ENCODE data around the gene EHD1. TPM values are rescaled to one million over a fixed set of nuclear protein-coding genes. Genes with fewer than 3 reads are reported as not detected.

EHD1 gene
- total and polyA plus RNA-seq, 2 donors (not counting 1 experiment from before 2014, with no cell fraction given) = 71.3 to 240 TPM

DNA sequence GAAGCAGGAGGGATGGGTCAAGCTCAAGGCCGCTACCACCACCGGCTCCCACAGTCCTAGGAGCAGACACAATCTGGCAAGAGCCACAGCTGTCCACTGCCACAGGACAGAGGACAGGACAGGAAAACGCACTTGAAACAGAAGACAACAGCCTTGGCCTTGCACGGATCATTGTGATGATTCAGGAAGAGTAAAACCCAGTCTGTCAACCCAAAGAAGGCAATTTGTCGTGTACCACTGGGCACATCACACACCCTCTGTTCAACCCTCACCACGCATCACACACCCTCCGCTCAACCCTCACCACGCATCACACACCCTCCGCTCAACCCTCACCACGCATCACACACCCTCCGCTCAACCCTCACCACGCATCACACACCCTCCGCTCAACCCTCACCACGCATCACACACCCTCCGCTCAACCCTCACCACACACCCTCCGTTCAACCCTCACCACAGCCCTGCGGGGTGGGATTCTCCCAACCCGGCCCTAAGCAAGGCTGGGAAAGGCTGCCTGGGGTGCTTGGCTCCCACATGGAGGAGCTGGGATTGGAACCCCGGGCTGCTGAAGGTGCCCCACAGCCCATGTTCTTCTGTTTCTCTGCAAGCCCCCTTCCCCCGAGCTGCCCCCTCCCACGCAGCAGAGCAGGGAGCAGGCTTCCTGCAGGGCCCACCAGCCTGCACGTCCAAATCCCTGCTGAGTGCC, 22.7 kb downstream of the EHD1 start:
- Histone ChIP-seq H3K79me2 (ENCODE audit: control insufficient read depth, insufficient read depth, low read length) (peaks cover 58% of the 10 kb centered on the region), H3K4me1 (ENCODE audit: control insufficient read depth, extremely low read depth, insufficient read depth, low read length) (peaks cover 52% of the 10 kb centered on the region), H2AFZ (ENCODE audit: low read length) (no peak overlapping the region), H4K20me1 (ENCODE audit: control insufficient read depth, extremely low read depth, insufficient read depth, low read length) (no peaks in the 10 kb centered on the region), H3K4me2 (ENCODE audit: extremely low read depth, insufficient read depth, low read length) (no peak overlapping the region), H3K9ac (ENCODE audit: insufficient read depth, low read length) (peak overlapping the region; percentile 13), H3K27ac (ENCODE audit: insufficient read depth, low read length) (peak overlapping the region; percentile 98), H3K27me3 (ENCODE audit: control insufficient read depth, insufficient read depth, low read length) (no peaks in the 10 kb centered on the region), H3K4me3 (replicated peaks in 1 of 4; ENCODE audit: control extremely low read depth in 1 of 4, insufficient read depth in 1 of 4, low read depth in 3 of 4, low read length in 4 of 4) (no peak overlapping the region), H3K36me3 (ENCODE audit: control insufficient read depth, insufficient read depth, low read length) (peaks cover 53% of the 10 kb centered on the region), H3K9me3 (ENCODE audit: control insufficient read depth, insufficient read depth, low read depth, low read length) (no peaks in the 10 kb centered on the region)
- DNase-seq (ENCODE audit: low read depth in 2 of 2) = no peak
- TF ChIP-seq, protein P1, sequence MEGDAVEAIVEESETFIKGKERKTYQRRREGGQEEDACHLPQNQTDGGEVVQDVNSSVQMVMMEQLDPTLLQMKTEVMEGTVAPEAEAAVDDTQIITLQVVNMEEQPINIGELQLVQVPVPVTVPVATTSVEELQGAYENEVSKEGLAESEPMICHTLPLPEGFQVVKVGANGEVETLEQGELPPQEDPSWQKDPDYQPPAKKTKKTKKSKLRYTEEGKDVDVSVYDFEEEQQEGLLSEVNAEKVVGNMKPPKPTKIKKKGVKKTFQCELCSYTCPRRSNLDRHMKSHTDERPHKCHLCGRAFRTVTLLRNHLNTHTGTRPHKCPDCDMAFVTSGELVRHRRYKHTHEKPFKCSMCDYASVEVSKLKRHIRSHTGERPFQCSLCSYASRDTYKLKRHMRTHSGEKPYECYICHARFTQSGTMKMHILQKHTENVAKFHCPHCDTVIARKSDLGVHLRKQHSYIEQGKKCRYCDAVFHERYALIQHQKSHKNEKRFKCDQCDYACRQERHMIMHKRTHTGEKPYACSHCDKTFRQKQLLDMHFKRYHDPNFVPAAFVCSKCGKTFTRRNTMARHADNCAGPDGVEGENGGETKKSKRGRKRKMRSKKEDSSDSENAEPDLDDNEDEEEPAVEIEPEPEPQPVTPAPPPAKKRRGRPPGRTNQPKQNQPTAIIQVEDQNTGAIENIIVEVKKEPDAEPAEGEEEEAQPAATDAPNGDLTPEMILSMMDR (conservative IDR thresholded peaks at IDR 0.05 in 1 of 2, IDR thresholded peaks at IDR 0.05 in 1 of 2; ENCODE audit: low read depth in 1 of 2, low read length in 2 of 2) = no peak

DNA sequence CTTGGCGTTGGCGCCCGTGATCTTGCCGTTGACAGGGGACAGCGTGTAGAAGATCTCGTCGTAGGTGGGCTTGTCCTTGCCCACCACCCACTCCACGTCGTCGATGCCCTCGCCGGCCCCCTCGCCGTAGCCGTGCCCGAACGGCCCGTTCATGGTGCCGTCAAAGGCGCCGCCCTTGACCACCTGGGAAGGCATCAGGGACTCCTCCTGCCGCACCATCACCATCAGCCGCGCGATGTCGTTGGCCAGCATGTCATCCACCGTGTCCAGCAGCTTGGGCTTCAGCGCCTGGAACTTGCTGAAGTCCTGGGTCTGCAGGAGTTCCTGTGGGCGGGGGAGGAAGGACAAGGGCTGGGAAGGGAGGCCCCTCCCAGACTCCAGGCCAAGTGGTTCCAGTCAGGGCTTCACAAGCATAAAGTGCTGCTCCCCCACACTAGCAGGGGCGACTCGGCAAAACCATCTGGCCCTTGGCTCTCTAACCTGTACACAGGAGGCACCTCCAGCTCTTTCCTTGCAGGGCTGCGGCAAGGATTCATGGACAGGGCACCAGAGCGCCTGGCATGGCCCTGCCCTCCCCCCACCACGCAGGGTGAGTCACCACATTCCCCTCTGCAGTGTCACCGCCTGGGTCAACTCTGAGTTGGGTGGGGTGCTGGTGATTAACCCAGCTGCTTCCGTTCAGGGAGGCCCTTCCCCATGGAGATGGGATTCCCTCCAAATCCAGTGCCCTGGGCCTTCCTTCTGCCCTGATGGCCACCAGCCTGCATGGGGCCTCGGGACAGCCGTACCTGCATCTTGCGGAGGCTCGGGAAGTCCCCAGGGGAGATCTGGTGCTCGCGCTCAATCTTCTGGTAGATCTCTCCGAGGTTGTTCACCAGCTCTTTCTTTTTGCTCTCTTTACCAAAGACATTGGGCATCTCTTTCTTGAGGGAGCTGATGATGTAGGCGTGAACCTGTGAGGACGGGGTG, 23.6 kb downstream of the EHD1 start:
- Histone ChIP-seq H3K4me2 (ENCODE audit: extremely low read depth, insufficient read depth, low read length) (peak overlapping the region; percentile 53), H3K4me1 (ENCODE audit: control insufficient read depth, extremely low read depth, insufficient read depth, low read length) (peaks cover 50% of the 10 kb centered on the region), H3K4me3 (replicated peaks in 1 of 4; ENCODE audit: control extremely low read depth in 1 of 4, insufficient read depth in 1 of 4, low read depth in 3 of 4, low read length in 4 of 4) (no peak overlapping the region), H3K9me3 (ENCODE audit: control insufficient read depth, insufficient read depth, low read depth, low read length) (no peaks in the 10 kb centered on the region), H2AFZ (ENCODE audit: low read length) (no peak overlapping the region), H3K79me2 (ENCODE audit: control insufficient read depth, insufficient read depth, low read length) (peaks cover 49% of the 10 kb centered on the region), H3K36me3 (ENCODE audit: control insufficient read depth, insufficient read depth, low read length) (peaks cover 52% of the 10 kb centered on the region), H3K27me3 (ENCODE audit: control insufficient read depth, insufficient read depth, low read length) (no peaks in the 10 kb centered on the region), H3K9ac (ENCODE audit: insufficient read depth, low read length) (peak overlapping the region; percentile 33), H3K27ac (ENCODE audit: insufficient read depth, low read length) (peak overlapping the region; percentile 98), H4K20me1 (ENCODE audit: control insufficient read depth, extremely low read depth, insufficient read depth, low read length) (no peaks in the 10 kb centered on the region)
- DNase-seq (ENCODE audit: low read depth in 2 of 2) = peak; percentile 93
- TF ChIP-seq, protein P1 (conservative IDR thresholded peaks at IDR 0.05 in 1 of 2, IDR thresholded peaks at IDR 0.05 in 1 of 2; ENCODE audit: low read depth in 1 of 2, low read length in 2 of 2) = no peak
- no peak for TF ChIP-seq EZH2 (IDR thresholded peaks at IDR 0.05; ENCODE audit: low read length, missing control alignments)

DNA sequence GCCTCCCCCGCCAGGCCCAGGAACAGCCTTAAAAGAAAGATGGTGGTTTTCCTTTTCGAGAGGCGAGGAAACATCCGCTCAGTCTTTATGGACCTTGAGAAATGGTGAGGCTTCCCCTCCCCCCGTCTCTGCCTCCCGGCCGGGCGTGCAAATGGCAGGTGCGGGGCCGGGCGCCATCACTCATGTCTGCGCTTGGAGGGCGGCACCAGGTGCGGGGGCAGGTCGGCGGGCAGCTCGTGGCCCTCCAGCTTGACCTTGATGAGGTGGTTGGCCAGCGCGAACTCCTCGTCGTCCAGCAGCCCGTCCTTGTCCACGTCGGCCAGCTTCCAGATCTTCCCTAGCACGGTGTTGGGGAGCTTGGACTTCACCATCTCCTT, 24.3 kb downstream of the EHD1 start:
- no peaks in the 10 kb centered on the region for H3K27me3 ChIP-seq (ENCODE audit: control insufficient read depth, insufficient read depth, low read length)
- no peaks in the 10 kb centered on the region for H3K9me3 ChIP-seq (ENCODE audit: control insufficient read depth, insufficient read depth, low read depth, low read length)
- H3K4me3 ChIP-seq (replicated peaks in 1 of 4; ENCODE audit: control extremely low read depth in 1 of 4, insufficient read depth in 1 of 4, low read depth in 3 of 4, low read length in 4 of 4) = no peak overlapping the region
- H3K4me2 ChIP-seq (ENCODE audit: extremely low read depth, insufficient read depth, low read length) = no peak overlapping the region
- peaks cover 49% of the 10 kb centered on the region for H3K36me3 ChIP-seq (ENCODE audit: control insufficient read depth, insufficient read depth, low read length)
- DNase-seq (ENCODE audit: low read depth in 2 of 2) = no peak
- H3K4me1 ChIP-seq (ENCODE audit: control insufficient read depth, extremely low read depth, insufficient read depth, low read length) = peaks cover 47% of the 10 kb centered on the region
- peaks cover 46% of the 10 kb centered on the region for H3K79me2 ChIP-seq (ENCODE audit: control insufficient read depth, insufficient read depth, low read length)
- no peaks in the 10 kb centered on the region for H4K20me1 ChIP-seq (ENCODE audit: control insufficient read depth, extremely low read depth, insufficient read depth, low read length)
- peak overlapping the region; percentile 98 for H3K27ac ChIP-seq (ENCODE audit: insufficient read depth, low read length)
- TF ChIP-seq, protein P1 (conservative IDR thresholded peaks at IDR 0.05 in 1 of 2, IDR thresholded peaks at IDR 0.05 in 1 of 2; ENCODE audit: low read depth in 1 of 2, low read length in 2 of 2) = no peak
- TF ChIP-seq EZH2 (IDR thresholded peaks at IDR 0.05; ENCODE audit: low read length, missing control alignments) = no peak
- no peak overlapping the region for H3K9ac ChIP-seq (ENCODE audit: insufficient read depth, low read length)
- H2AFZ ChIP-seq (ENCODE audit: low read length) = no peak overlapping the region

Data from fibroblast of lung (primary cell).